IMR-90 (cell line): ENCODE data around the gene WASHC4.

Experiments used
- BHLHE40 ChIP-seq: fragments of 150-350 bp; IDR thresholded peaks from 2 replicates; pipeline ENCODE4 v1.6.1; 2016; ENCODE audit warnings: mild to moderate bottlenecking, low read depth, low read length
- CEBPB ChIP-seq: IDR thresholded peaks from 2 replicates; pipeline ENCODE4 v1.6.1; 2012; ENCODE audit warnings: low read depth, low read length, improper control_type of control experiment
- FOS ChIP-seq: fragments of 150-350 bp; IDR thresholded peaks from 2 replicates; pipeline ENCODE4 v1.6.1; 2016; ENCODE audit warnings: low read depth, low read length
- MAFK ChIP-seq: IDR thresholded peaks from 2 replicates; pipeline ENCODE4 v1.6.1; 2012; ENCODE audit warnings: low read depth, low read length, improper control_type of control experiment
- MAZ ChIP-seq: IDR thresholded peaks from 2 replicates; pipeline ENCODE4 v1.6.1; 2012; ENCODE audit warnings: low read depth, mild to moderate bottlenecking, low read length, improper control_type of control experiment, moderate library complexity, borderline replicate concordance
- MXI1 ChIP-seq: IDR thresholded peaks from 2 replicates; pipeline ENCODE4 v1.6.1; 2012; ENCODE audit warnings: low read depth, mild to moderate bottlenecking, low read length, moderate library complexity, borderline replicate concordance
- POLR2A ChIP-seq: IDR thresholded peaks from 2 replicates; pipeline ENCODE4 v1.6.1; 2012; ENCODE audit warnings: mild to moderate bottlenecking, low read depth, low read length
- RAD21 ChIP-seq: IDR thresholded peaks from 2 replicates; pipeline ENCODE4 v1.6.1; 2012; ENCODE audit warnings: low read length, improper control_type of control experiment
- RFX5 ChIP-seq: IDR thresholded peaks from 2 replicates; pipeline ENCODE4 v1.8.0; 2012; ENCODE audit warnings: low read depth, mild to moderate bottlenecking, low read length, moderate library complexity
- SMC3 ChIP-seq: fragments of 150-350 bp; IDR thresholded peaks from 2 replicates; pipeline ENCODE4 v1.6.1; 2016; ENCODE audit warnings: low read depth, mild to moderate bottlenecking, antibody characterized with exemption, low read length, moderate library complexity
- TF ChIP-seq, protein P1 (sequence below): conservative IDR thresholded peaks from 2 replicates; pipeline ENCODE4 v1.5.1; 2012; ENCODE audit warnings: mild to moderate bottlenecking, low read depth, low read length, improper control_type of control experiment
- TF ChIP-seq, protein P2 (sequence below): fragments of 150-350 bp; IDR thresholded peaks from 2 replicates; pipeline ENCODE4 v1.6.1; 2016; ENCODE audit warnings: low read depth, mild to moderate bottlenecking, low read length, moderate library complexity, borderline replicate concordance
- TF ChIP-seq, protein P3 (sequence below): fragments of 150-350 bp; IDR thresholded peaks from 2 replicates; pipeline ENCODE4 v1.6.1; 2017; ENCODE audit warnings: mild to moderate bottlenecking, antibody characterized with exemption, low read length, low read depth

DNA sequence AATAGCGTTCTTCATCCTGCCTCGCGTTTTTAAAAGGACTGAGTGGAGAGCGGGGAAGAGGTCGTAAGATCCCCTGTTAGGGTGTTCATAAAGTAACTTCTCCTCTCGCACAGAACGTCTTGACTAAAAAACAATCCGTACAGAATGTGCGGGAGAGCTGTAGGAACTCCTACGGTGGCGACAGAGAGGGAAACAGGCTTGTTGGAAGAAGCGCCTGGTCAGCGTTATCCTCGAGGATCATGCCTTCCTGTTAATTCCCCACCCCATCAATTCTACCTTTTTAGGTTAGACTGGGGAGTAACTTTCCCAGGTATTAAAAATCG is 399 bp upstream of the WASHC4 start:
- TF ChIP-seq, protein P1, sequence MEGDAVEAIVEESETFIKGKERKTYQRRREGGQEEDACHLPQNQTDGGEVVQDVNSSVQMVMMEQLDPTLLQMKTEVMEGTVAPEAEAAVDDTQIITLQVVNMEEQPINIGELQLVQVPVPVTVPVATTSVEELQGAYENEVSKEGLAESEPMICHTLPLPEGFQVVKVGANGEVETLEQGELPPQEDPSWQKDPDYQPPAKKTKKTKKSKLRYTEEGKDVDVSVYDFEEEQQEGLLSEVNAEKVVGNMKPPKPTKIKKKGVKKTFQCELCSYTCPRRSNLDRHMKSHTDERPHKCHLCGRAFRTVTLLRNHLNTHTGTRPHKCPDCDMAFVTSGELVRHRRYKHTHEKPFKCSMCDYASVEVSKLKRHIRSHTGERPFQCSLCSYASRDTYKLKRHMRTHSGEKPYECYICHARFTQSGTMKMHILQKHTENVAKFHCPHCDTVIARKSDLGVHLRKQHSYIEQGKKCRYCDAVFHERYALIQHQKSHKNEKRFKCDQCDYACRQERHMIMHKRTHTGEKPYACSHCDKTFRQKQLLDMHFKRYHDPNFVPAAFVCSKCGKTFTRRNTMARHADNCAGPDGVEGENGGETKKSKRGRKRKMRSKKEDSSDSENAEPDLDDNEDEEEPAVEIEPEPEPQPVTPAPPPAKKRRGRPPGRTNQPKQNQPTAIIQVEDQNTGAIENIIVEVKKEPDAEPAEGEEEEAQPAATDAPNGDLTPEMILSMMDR: no peak
- TF ChIP-seq, protein P2, sequence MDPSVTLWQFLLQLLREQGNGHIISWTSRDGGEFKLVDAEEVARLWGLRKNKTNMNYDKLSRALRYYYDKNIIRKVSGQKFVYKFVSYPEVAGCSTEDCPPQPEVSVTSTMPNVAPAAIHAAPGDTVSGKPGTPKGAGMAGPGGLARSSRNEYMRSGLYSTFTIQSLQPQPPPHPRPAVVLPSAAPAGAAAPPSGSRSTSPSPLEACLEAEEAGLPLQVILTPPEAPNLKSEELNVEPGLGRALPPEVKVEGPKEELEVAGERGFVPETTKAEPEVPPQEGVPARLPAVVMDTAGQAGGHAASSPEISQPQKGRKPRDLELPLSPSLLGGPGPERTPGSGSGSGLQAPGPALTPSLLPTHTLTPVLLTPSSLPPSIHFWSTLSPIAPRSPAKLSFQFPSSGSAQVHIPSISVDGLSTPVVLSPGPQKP: no peak
- TF ChIP-seq POLR2A (no peak), CEBPB (no peak), MAFK (peak; percentile 89), FOS (no peak), BHLHE40 (no peak), MXI1 (no peak), RFX5 (no peak), RAD21 (no peak), MAZ (no peak), SMC3 (no peak)
- TF ChIP-seq, protein P3, sequence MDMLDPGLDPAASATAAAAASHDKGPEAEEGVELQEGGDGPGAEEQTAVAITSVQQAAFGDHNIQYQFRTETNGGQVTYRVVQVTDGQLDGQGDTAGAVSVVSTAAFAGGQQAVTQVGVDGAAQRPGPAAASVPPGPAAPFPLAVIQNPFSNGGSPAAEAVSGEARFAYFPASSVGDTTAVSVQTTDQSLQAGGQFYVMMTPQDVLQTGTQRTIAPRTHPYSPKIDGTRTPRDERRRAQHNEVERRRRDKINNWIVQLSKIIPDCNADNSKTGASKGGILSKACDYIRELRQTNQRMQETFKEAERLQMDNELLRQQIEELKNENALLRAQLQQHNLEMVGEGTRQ: no peak
